HepG2 (cell line): ENCODE results near the gene POP5. TPM values are rescaled to one million over a fixed set of nuclear protein-coding genes. Genes with fewer than 3 reads are reported as not detected.

Source experiments
- AGO1 ChIP-seq: fragments of 200-400 bp; formaldehyde crosslinking; IDR thresholded peaks from 2 replicates; pipeline ENCODE4 v1.6.1; 2017; ENCODE audit warnings: mild to moderate bottlenecking, low read depth, low read length, moderate library complexity; ENCODE audit not compliant: poor library complexity, severe bottlenecking
- ATF7-NPFF ChIP-seq: sonication (generic); formaldehyde crosslinking; IDR thresholded peaks from 2 replicates; pipeline ENCODE4 v1.8.1; 2023; ENCODE audit warnings: mild to moderate bottlenecking, low read depth, missing genetic modification reagents, moderate library complexity
- CENPT ChIP-seq: sonication (generic); formaldehyde crosslinking; IDR thresholded peaks from 2 replicates; pipeline ENCODE4 v1.8.0; 2022; ENCODE audit warnings: low read depth, mild to moderate bottlenecking, moderate library complexity, missing genetic modification reagents
- CREB3 ChIP-seq: sonication (generic); formaldehyde crosslinking; IDR thresholded peaks from 2 replicates; pipeline ENCODE4 v1.5.0; 2020; ENCODE audit warnings: missing genetic modification reagents
- EZH2 ChIP-seq: conservative IDR thresholded peaks from 2 replicates; pipeline ENCODE4 v1.6.1; 2012; ENCODE audit warnings: mild to moderate bottlenecking, low read depth, low read length, moderate library complexity
- GATA4 ChIP-seq: sonication (generic); IDR thresholded peaks from 2 replicates; pipeline ENCODE4 v1.6.1; 2016; ENCODE audit warnings: antibody characterized with exemption, low read depth, borderline replicate concordance
- NFAT5 ChIP-seq: sonication (generic); formaldehyde crosslinking; IDR thresholded peaks from 2 replicates; pipeline ENCODE4 v1.4.0; 2020; ENCODE audit warnings: missing genetic modification reagents
- RBM39 ChIP-seq: fragments of 200-400 bp; formaldehyde crosslinking; IDR thresholded peaks from one replicate; pipeline ENCODE4 v1.6.1; 2018; ENCODE audit warnings: antibody characterized with exemption, mild to moderate bottlenecking, low read depth, low read length; ENCODE audit not compliant: poor library complexity, severe bottlenecking
- RCOR2 ChIP-seq: IDR thresholded peaks from 2 replicates; pipeline ENCODE4 v1.6.1; 2016; ENCODE audit warnings: missing biosample characterization, missing genetic modification reagents
- SKIL ChIP-seq: sonication (generic); formaldehyde crosslinking; IDR thresholded peaks from 2 replicates; pipeline ENCODE4 v1.8.0; 2022; ENCODE audit warnings: missing genetic modification reagents, mild to moderate bottlenecking, moderate library complexity, borderline replicate concordance
- ZNF407 ChIP-seq: sonication (generic); formaldehyde crosslinking; IDR thresholded peaks from one replicate; pipeline ENCODE4 v1.5.1; 2020; ENCODE audit warnings: mild to moderate bottlenecking, missing genetic modification reagents; ENCODE audit errors: not compliant biosample characterization
- ZNF781 ChIP-seq: sonication (generic); formaldehyde crosslinking; IDR thresholded peaks from 2 replicates; pipeline ENCODE4 v1.5.1; 2020; ENCODE audit warnings: borderline replicate concordance, mild to moderate bottlenecking, missing genetic modification reagents; ENCODE audit errors: not compliant biosample characterization
- polyA plus RNA-seq, 8 experiments: library from polyadenylated mRNA; depleted of rRNA in 3 of 8; stranded (reverse) in 7 of 8; unstranded in 1 of 8; fragments of >200 nt; fragmentation: Illumina TruSeq in 4 of 8; extraction: Trizol in 4 of 8; gene quantifications; 2 replicates each; pipeline versions ENCODE4 v1.2.1 to v1.2.3, GENCODE V29; 2011 to 2016; ENCODE audit warnings: low read depth in 4 of 8, missing spikeins in 1 of 8, mixed read lengths in 1 of 8; ENCODE audit not compliant: insufficient read depth in 1 of 8
- total RNA-seq, 5 experiments: library from RNA; depleted of rRNA; stranded (reverse); fragments of >200 nt; fragmentation: Illumina TruSeq; extraction: Trizol; gene quantifications; 2 replicates each; pipeline ENCODE4 v1.2.3, GENCODE V29; 2016; ENCODE audit warnings: low read depth in 1 of 5

The POP5 gene
- total and polyA plus RNA-seq, 2 of the 13 experiments (the other 11 are each of a cell fraction or from before 2014, with no cell fraction given) = 45.6 to 61.3 TPM

GRCh38 chr12:120614848-120615247 lies 33.6 kb upstream of the POP5 start (continued):
- TF ChIP-seq SKIL (CRISPR knock-in tag) (no peak), ZNF781 (no peak), RBM39 (no peak), CENPT (no peak), NFAT5 (CRISPR knock-in tag) (no peak), ATF7-NPFF (CRISPR knock-in tag) (no peak), AGO1 (no peak), GATA4 (no peak), EZH2 (no peak), CREB3 (no peak), RCOR2 (CRISPR knock-in tag) (no peak), ZNF407 (CRISPR knock-in tag) (no peak)
